Neuron (in vitro differentiated cells): ENCODE results near the gene KLK4.

ENCODE experiments used
- H2AFZ ChIP-seq: one replicate; pipeline ENCODE4 v1.6.1; 2013; ENCODE audit warnings: low read depth, mild to moderate bottlenecking, inconsistent platforms, low read length, moderate library complexity
- H3K27me3 ChIP-seq: one replicate; pipeline ENCODE4 v1.6.1; 2013; ENCODE audit warnings: low read length; ENCODE audit not compliant: insufficient read depth
- H3K36me3 ChIP-seq: one replicate; pipeline ENCODE4 v1.6.1; 2013; ENCODE audit warnings: low read length; ENCODE audit not compliant: insufficient read depth
- H3K4me1 ChIP-seq: one replicate; pipeline ENCODE4 v1.6.1; 2013; ENCODE audit warnings: low read length; ENCODE audit not compliant: insufficient read depth
- H3K4me3 ChIP-seq: 2 replicates; pipeline ENCODE4 v1.5.1; 2013; ENCODE audit warnings: mild to moderate bottlenecking, low read length, moderate library complexity
- H3K9me3 ChIP-seq: one replicate; pipeline ENCODE4 v1.6.1; 2013; ENCODE audit warnings: low read length

KLK4 gene

GRCh38 chr19:50931023-50931422, 19.8 kb upstream of the KLK4 start:
- Histone ChIP-seq H3K9me3 (no peaks in the 10 kb centered on the region), H3K4me3 (no peak overlapping the region), H3K27me3 (no peaks in the 10 kb centered on the region), H2AFZ (no peak overlapping the region), H3K36me3 (no peaks in the 10 kb centered on the region), H3K4me1 (no peaks in the 10 kb centered on the region)

GRCh38 chr19:50928831-50929230, 17.6 kb upstream of the KLK4 start:
- peaks cover 3% of the 10 kb centered on the region for H3K27me3 ChIP-seq
- no peaks in the 10 kb centered on the region for H3K9me3 ChIP-seq
- no peak overlapping the region for H2AFZ ChIP-seq
- no peak overlapping the region for H3K4me3 ChIP-seq
- H3K4me1 ChIP-seq = no peaks in the 10 kb centered on the region
- no peaks in the 10 kb centered on the region for H3K36me3 ChIP-seq

- Histone ChIP-seq H3K4me3 (no peak overlapping the region), H2AFZ (no peak overlapping the region), H3K27me3 (peaks cover 7% of the 10 kb centered on the region), H3K9me3 (no peaks in the 10 kb centered on the region), H3K36me3 (no peaks in the 10 kb centered on the region), H3K4me1 (no peaks in the 10 kb centered on the region)
Measured at GRCh38 chr19:50926144-50926543, 14.9 kb upstream of the KLK4 start.

GRCh38 chr19:50925734-50926133, 14.5 kb upstream of the KLK4 start:
- peaks cover 7% of the 10 kb centered on the region for H3K27me3 ChIP-seq

GRCh38 chr19:50924586-50924985, 13.4 kb upstream of the KLK4 start:
- Histone ChIP-seq H2AFZ (no peak overlapping the region), H3K36me3 (no peaks in the 10 kb centered on the region), H3K4me1 (no peaks in the 10 kb centered on the region), H3K9me3 (no peaks in the 10 kb centered on the region), H3K27me3 (peaks cover 7% of the 10 kb centered on the region), H3K4me3 (no peak overlapping the region)

More at GRCh38 chr19:50925734-50926133, 14.5 kb upstream of the KLK4 start:
- Histone ChIP-seq H3K4me3 (no peak overlapping the region), H2AFZ (no peak overlapping the region), H3K4me1 (no peaks in the 10 kb centered on the region), H3K9me3 (no peaks in the 10 kb centered on the region), H3K36me3 (no peaks in the 10 kb centered on the region)

- Histone ChIP-seq H3K4me1 (no peaks in the 10 kb centered on the region), H3K36me3 (no peaks in the 10 kb centered on the region), H3K4me3 (no peak overlapping the region), H2AFZ (no peak overlapping the region), H3K27me3 (peaks cover 7% of the 10 kb centered on the region), H3K9me3 (no peaks in the 10 kb centered on the region)
Measured at GRCh38 chr19:50922317-50922853, 11.2 kb upstream of the KLK4 start.

GRCh38 chr19:50921426-50922316, 10.5 kb upstream of the KLK4 start:
- H2AFZ ChIP-seq = no peak overlapping the region
- no peaks in the 10 kb centered on the region for H3K9me3 ChIP-seq
- no peak overlapping the region for H3K4me3 ChIP-seq
- no peaks in the 10 kb centered on the region for H3K36me3 ChIP-seq
- H3K27me3 ChIP-seq = peaks cover 7% of the 10 kb centered on the region
- H3K4me1 ChIP-seq = no peaks in the 10 kb centered on the region

GRCh38 chr19:50916069-50916468, 4.9 kb upstream of the KLK4 start:
- Histone ChIP-seq H3K4me3 (no peak overlapping the region), H3K9me3 (no peaks in the 10 kb centered on the region), H3K36me3 (no peaks in the 10 kb centered on the region), H3K27me3 (peaks cover 22% of the 10 kb centered on the region), H3K4me1 (no peaks in the 10 kb centered on the region), H2AFZ (no peak overlapping the region)

- Histone ChIP-seq H3K4me1 (no peaks in the 10 kb centered on the region), H3K27me3 (peaks cover 40% of the 10 kb centered on the region), H3K36me3 (no peaks in the 10 kb centered on the region), H2AFZ (no peak overlapping the region), H3K9me3 (no peaks in the 10 kb centered on the region), H3K4me3 (no peak overlapping the region)
Measured at GRCh38 chr19:50912727-50913716, 1.8 kb upstream of the KLK4 start.

GRCh38 chr19:50912102-50912599, 956 bp upstream of the KLK4 start:
- Histone ChIP-seq H3K9me3 (no peaks in the 10 kb centered on the region), H3K36me3 (no peaks in the 10 kb centered on the region), H3K4me1 (no peaks in the 10 kb centered on the region), H3K4me3 (no peak overlapping the region), H3K27me3 (peaks cover 44% of the 10 kb centered on the region), H2AFZ (no peak overlapping the region)

- no peaks in the 10 kb centered on the region for H3K36me3 ChIP-seq
- no peak overlapping the region for H3K4me3 ChIP-seq
- H2AFZ ChIP-seq = no peak overlapping the region
- H3K27me3 ChIP-seq = peaks cover 44% of the 10 kb centered on the region
- H3K4me1 ChIP-seq = no peaks in the 10 kb centered on the region
- no peaks in the 10 kb centered on the region for H3K9me3 ChIP-seq
Measured at GRCh38 chr19:50910722-50911121, 473 bp downstream of the KLK4 start.

GRCh38 chr19:50909240-50910070, 1.7 kb downstream of the KLK4 start:
- Histone ChIP-seq H3K36me3 (no peaks in the 10 kb centered on the region), H3K4me1 (no peaks in the 10 kb centered on the region), H3K9me3 (no peaks in the 10 kb centered on the region), H3K4me3 (no peak overlapping the region), H3K27me3 (peaks cover 44% of the 10 kb centered on the region), H2AFZ (no peak overlapping the region)
